CD4-positive, alpha-beta T cell (primary cell): Measurements from ENCODE around the gene KLK8. TPM values are rescaled to one million over a fixed set of nuclear protein-coding genes. Genes with fewer than 3 reads are reported as not detected.

ENCODE experiments used
- ATAC-seq: fragments of 200-7000 bp; cut with Tn5 transposase; one replicate; pipeline ENCODE4 v1.10.0; 2022; ENCODE audit warnings: mild to moderate bottlenecking; ENCODE audit not compliant: poor library complexity
- CTCF ChIA-PET: fragments of 350-600 bp; sonication (Branson Sonifier 250); formaldehyde crosslinking; loops from one replicate; lab custom pipeline; 2021; ENCODE audit warnings: antibody characterized with exemption, inconsistent platforms; lab: Charles Lee
- POLR2A ChIA-PET: fragments of 350-600 bp; sonication (Branson Sonifier 250); formaldehyde crosslinking; loops from one replicate; lab custom pipeline; 2021; ENCODE audit warnings: antibody characterized with exemption, inconsistent platforms; lab: Charles Lee
- DNase-seq, 14 experiments: peaks; one replicate each; pipeline ENCODE4 v3.0.0-alpha.2; 2013 to 2020; ENCODE audit warnings: mixed read lengths in 2 of 14
- H3K27ac ChIP-seq, 2 donors: one replicate each; pipeline versions ENCODE4 v1.5.1 to v1.7.0; 2013; ENCODE audit warnings: low read length in 2 of 2, low read depth in 1 of 2, mild to moderate bottlenecking in 1 of 2
- H3K27me3 ChIP-seq, 2 experiments: 1 replicate in 1 of 2; 2 replicates in 1 of 2; pipeline versions ENCODE4 v1.6.1 to v1.7.0; 2013; ENCODE audit warnings: low read length in 2 of 2, control low read depth in 1 of 2, mild to moderate bottlenecking in 1 of 2, moderate library complexity in 1 of 2; ENCODE audit not compliant: insufficient read depth in 2 of 2, control insufficient read depth in 1 of 2
- H3K36me3 ChIP-seq: one replicate; pipeline ENCODE4 v1.6.1; 2013; ENCODE audit warnings: low read length, control low read depth; ENCODE audit not compliant: insufficient read depth
- H3K4me1 ChIP-seq: one replicate; pipeline ENCODE4 v1.6.1; 2013; ENCODE audit warnings: low read length, control low read depth; ENCODE audit not compliant: insufficient read depth
- H3K4me3 ChIP-seq: one replicate; pipeline ENCODE4 v1.5.1; 2013; ENCODE audit warnings: mild to moderate bottlenecking, low read length, moderate library complexity
- H3K9me3 ChIP-seq, 2 experiments: 1 replicate in 1 of 2; 2 replicates in 1 of 2; pipeline versions ENCODE4 v1.6.1 to v1.7.0; 2013; ENCODE audit warnings: low read length in 2 of 2, mild to moderate bottlenecking in 2 of 2, control low read depth in 1 of 2, moderate library complexity in 1 of 2; ENCODE audit not compliant: control insufficient read depth in 1 of 2, insufficient read depth in 1 of 2
- H3K27ac Mint-ChIP-seq: one replicate; pipeline ENCODE4 v1.8.0; 2020; ENCODE audit warnings: mixed read lengths
- H3K27me3 Mint-ChIP-seq: one replicate; pipeline ENCODE4 v1.8.0; 2021; ENCODE audit warnings: mixed read lengths
- H3K36me3 Mint-ChIP-seq: one replicate; pipeline ENCODE4 v1.8.0; 2021; ENCODE audit warnings: low read depth, mixed read lengths
- H3K4me1 Mint-ChIP-seq: one replicate; pipeline ENCODE4 v1.8.0; 2021; ENCODE audit warnings: low read depth, mixed read lengths
- H3K4me3 Mint-ChIP-seq: one replicate; pipeline ENCODE4 v1.8.0; 2020; ENCODE audit warnings: mild to moderate bottlenecking, mixed read lengths
- H3K9me3 Mint-ChIP-seq: one replicate; pipeline ENCODE4 v1.8.0; 2020; ENCODE audit warnings: mixed read lengths
- CTCF ChIP-seq: fragments of 200-600 bp; IDR thresholded peaks from one replicate; pipeline ENCODE4 v1.8.0; 2022; ENCODE audit warnings: antibody characterized with exemption, mild to moderate bottlenecking
- intact Hi-C, 2 experiments: fragments of 100-400 bp; cut with DNase I in 1 of 2; cut with micrococcal nuclease in 1 of 2; formaldehyde crosslinking; loops; one replicate each; pipeline versions ENCODE4 v1.15.1 to v1.9.0; 2023 to 2025; cut with DNase I, micrococcal nuclease
- total RNA-seq, 174 experiments: library from RNA in 2 of 174; stranded (reverse) in 2 of 174; gene quantifications; one replicate each; pipeline ENCODE4 v1.2.3 and lab custom pipeline; 2021 to 2026

KLK8 gene
- total RNA-seq, 2 experiments from 2014 or later = not detected

- Histone ChIP-seq H3K9me3 (peaks cover 0 to 4% of the 10 kb centered on the region in 2 experiments), H3K27ac (no peak overlapping the region), H3K27me3 (peaks cover 4 to 32% of the 10 kb centered on the region in 2 experiments), H3K4me3 (no peak overlapping the region), H3K36me3 (no peaks in the 10 kb centered on the region), H3K4me1 (no peaks in the 10 kb centered on the region)
- DNase-seq (no peak), ATAC-seq (no peak)
- Mint-ChIP-seq H3K9me3 (no peaks in the 10 kb centered on the region), H3K4me1 (no peaks in the 10 kb centered on the region), H3K27me3 (peaks cover 73% of the 10 kb centered on the region), H3K4me3 (no peak overlapping the region), H3K36me3 (no peaks in the 10 kb centered on the region), H3K27ac (no peak overlapping the region)
- ChIA-PET POLR2A (no interaction called here), CTCF (no interaction called here)
- intact Hi-C loops = no loop called here
- TF ChIP-seq CTCF = no peak
Measured at GRCh38 chr19:51027126-51027806, 25.9 kb upstream of the KLK8 start.

- Mint-ChIP-seq H3K4me1 (no peaks in the 10 kb centered on the region), H3K27me3 (peaks cover 73% of the 10 kb centered on the region), H3K9me3 (no peaks in the 10 kb centered on the region), H3K27ac (no peak within 1 kb of the TSS), H3K36me3 (no peaks in the 10 kb centered on the region), H3K4me3 (no peak within 1 kb of the TSS)
- intact Hi-C loops = no loop called here
- ChIA-PET POLR2A (no interaction called here), CTCF (no interaction called here)
- Histone ChIP-seq H3K9me3 (no peaks in the 10 kb centered on the region), H3K36me3 (no peaks in the 10 kb centered on the region), H3K27me3 (peaks cover 4 to 32% of the 10 kb centered on the region in 2 experiments), H3K4me3 (no peak within 1 kb of the TSS), H3K4me1 (no peaks in the 10 kb centered on the region), H3K27ac (no peak within 1 kb of the TSS)
- no peak for ATAC-seq
- DNase-seq = no peak
- TF ChIP-seq CTCF = no peak
Measured at GRCh38 chr19:51026554-51026831, 25.1 kb upstream of the KLK8 start, which contains the start of gene KLK11. Gene KLK11 (minus strand): TSS chr19:51026616. CDS start chr19:51025631, 985 bp downstream.

- peaks cover 7 to 29% of the 10 kb centered on the region in 2 experiments for H3K27me3 ChIP-seq
- H3K4me1 Mint-ChIP-seq = peaks cover 4% of the 10 kb centered on the region
- H3K27ac Mint-ChIP-seq = no peak overlapping the region
- no peaks in the 10 kb centered on the region for H3K9me3 ChIP-seq
- no peak overlapping the region for H3K4me3 ChIP-seq
- intact Hi-C loops = no loop called here
- H3K27me3 Mint-ChIP-seq = peaks cover 73% of the 10 kb centered on the region
- H3K36me3 Mint-ChIP-seq = no peaks in the 10 kb centered on the region
- H3K27ac ChIP-seq = no peak overlapping the region
- H3K9me3 Mint-ChIP-seq = no peaks in the 10 kb centered on the region
- DNase-seq (no peak), ATAC-seq (no peak)
- no peaks in the 10 kb centered on the region for H3K4me1 ChIP-seq
- TF ChIP-seq CTCF = no peak
- H3K4me3 Mint-ChIP-seq = no peak overlapping the region
- H3K36me3 ChIP-seq = no peaks in the 10 kb centered on the region
- POLR2A ChIA-PET = no interaction called here
- CTCF ChIA-PET = no interaction called here
Measured at GRCh38 chr19:51025809-51026553, 24.6 kb upstream of the KLK8 start.
